HG02678 (cell line): ENCODE data around the gene MEF2D.

Source experiments
- ATAC-seq: cut with Tn5 transposase; IDR thresholded peaks from one replicate; pipeline ENCODE4 v1.9.1; 2021; ENCODE audit warnings: mild to moderate bottlenecking, moderate library complexity; ENCODE audit not compliant: unreplicated experiment

MEF2D gene

DNA sequence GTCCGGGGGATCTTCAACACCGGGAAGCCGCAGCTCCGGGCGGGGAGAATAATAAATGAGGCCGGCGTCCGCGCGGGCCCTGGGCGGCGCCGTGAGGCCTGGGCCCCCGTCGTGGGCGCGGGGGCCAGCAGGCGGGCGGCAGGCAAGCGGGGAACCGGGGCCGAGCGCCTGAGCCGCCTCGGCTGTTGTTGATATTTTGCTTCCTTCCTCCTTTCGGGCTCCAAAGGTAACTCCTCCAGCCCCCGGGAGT lies at the start of gene MEF2D:
TSS of gene MEF2D (minus strand) at position 233 of the 250 bp plus-strand sequence. CDS start 17,483 bp downstream, outside the sequence.
- no peak for ATAC-seq

GRCh38 chr1:156550346-156550745 lies 49.8 kb upstream of the MEF2D start:
- ATAC-seq, result no peak

- no peak for ATAC-seq
Measured at GRCh38 chr1:156549831-156550230, 49.3 kb upstream of the MEF2D start.

DNA sequence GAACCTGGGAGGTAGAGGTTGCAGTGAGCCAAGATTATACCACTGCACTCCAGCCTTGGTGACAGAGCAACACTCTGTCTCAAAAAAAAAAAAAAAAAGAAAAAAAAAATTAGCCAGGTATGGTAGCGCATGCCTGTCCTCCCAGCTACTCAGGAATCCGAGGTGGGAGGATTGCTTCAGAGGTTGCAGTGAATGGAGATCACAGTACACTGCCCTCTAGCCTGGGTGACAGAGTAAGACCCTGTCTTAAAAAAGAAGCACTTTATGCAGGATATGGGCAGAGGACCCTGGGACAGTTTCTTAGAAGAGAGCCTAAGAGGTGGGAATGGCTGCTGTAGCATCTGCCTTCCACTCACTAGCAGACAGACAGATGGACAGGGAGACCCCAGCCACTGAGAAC lies 48.8 kb upstream of the MEF2D start:
- no peak for ATAC-seq

- ATAC-seq, result no peak
Measured at GRCh38 chr1:156547982-156548381, 47.4 kb upstream of the MEF2D start.

- ATAC-seq, result no peak
Measured at GRCh38 chr1:156547434-156547833, 46.9 kb upstream of the MEF2D start.

GRCh38 chr1:156546267-156546666 lies 45.7 kb upstream of the MEF2D start:
- no peak for ATAC-seq

- ATAC-seq, result no peak
Measured at GRCh38 chr1:156544592-156545102, 44.1 kb upstream of the MEF2D start.

DNA sequence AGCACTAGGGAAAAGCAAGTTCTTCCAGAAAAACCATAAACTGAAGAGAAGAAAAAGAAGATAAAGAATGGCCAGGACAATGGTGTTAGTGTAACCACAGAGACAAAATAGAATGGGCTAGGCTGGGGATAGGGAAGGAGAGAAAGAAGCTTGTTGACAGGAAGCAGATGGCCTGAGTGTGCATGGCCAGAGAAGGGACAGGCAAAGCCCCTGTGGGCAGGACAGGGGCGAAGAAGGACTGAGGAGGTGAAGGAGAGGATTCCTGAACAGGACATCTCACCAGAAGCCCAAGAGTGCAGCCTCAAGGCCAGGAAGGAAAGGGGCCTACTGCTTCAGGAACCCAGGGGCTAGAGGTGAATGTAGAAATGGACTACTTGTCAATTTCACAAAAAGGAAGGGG lies 42.5 kb upstream of the MEF2D start:
- ATAC-seq, result no peak

DNA sequence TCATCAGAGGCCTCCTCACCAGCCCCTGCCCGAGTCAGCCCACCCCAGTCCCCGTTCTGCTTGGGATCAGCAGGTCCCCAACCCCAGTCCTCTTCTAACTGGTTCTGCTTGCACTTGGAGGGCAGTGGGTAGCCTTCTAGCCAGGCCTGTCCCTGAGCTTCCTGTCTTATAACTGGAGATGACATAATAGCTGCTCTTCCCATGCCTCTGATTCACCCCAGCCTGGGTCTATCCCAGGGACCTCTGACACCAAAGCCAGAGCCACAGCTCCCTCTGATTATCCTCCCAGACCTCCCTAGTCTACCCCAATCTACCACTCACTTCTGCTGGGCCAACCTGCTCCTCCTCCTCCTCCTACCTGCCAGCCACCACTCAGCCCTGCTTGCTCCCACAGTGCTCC lies 40.4 kb upstream of the MEF2D start:
- ATAC-seq, result no peak

DNA sequence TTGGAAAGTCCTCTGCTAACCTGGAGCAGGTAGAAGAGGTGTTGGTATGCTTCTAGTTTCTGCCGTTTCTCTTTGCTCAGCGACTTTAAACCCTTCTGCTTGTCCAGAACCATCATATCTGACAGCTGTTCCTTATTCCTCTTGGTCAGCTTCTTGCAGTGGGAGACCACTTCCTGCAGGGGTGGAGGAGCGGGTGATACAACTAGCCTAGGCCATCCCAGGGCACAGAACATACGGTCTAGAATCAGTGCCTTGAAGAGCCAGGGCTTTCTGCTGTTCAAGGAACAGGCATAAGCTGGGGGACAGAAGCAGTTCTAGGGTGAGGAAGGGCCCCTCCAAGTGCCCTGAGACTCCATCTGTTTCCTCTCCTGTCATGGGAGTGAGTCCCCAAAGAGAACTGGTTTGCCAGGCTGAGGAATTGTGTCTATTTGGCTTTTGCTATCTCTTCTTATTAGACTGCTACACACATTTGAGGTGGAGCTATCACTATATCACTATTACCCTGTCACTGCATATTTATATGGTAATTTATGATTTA lies 39.3 kb upstream of the MEF2D start:
- ATAC-seq, result no peak

DNA sequence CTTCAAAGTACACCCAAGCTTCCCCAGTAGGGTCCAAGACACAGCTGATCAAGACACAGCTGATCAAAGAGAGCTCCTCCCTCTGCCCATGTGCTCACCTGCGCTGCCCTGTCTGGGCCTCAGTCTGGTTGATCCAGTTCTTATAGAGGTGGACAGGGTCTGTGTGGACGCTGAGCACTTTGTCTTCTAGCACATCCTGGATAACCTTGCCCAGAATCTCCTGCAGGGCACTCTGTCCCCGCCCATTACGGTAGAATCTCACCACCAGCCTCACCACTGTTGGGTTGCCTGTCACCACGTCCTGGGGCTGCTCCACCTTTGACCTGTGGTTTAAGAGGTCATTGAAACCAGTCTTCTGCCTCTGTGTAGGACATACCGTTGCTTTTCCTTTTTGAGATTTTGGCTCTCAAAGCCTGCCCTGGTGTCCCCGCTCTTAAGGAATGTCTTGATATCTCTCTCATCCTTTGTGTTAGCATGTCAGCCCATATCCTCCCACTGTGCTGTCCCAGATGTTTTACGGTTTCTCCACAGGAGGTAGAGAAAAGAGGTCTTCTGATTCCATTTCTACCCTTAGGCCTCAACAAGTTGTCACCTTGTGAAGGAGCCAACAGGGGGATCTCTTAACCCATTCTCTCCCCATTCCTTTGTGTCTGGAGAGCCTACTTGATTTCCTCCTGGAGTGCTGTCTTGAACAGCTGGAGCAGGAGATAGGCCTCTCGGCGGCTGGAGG lies 38.3 kb upstream of the MEF2D start:
- ATAC-seq, result no peak

DNA sequence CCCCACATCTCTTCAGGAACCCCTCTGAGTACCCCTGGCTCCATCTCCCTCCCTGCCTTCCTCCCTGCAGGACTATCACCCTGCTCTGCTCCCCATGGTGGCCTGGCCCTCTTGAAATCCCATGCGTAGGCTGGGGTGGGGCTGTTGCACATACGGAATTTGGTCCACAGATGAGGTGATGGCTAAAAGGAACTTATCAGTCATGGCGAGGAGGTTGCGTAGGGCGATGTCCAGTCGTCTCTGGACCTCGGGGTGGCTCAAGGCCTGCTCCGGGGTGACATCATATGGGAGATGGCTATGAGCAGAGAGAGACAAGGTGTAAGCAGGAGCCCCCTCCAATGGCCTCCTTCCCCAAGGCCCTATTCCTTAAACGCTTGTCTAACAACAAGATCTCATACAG lies 36.5 kb upstream of the MEF2D start:
- ATAC-seq, result no peak

DNA sequence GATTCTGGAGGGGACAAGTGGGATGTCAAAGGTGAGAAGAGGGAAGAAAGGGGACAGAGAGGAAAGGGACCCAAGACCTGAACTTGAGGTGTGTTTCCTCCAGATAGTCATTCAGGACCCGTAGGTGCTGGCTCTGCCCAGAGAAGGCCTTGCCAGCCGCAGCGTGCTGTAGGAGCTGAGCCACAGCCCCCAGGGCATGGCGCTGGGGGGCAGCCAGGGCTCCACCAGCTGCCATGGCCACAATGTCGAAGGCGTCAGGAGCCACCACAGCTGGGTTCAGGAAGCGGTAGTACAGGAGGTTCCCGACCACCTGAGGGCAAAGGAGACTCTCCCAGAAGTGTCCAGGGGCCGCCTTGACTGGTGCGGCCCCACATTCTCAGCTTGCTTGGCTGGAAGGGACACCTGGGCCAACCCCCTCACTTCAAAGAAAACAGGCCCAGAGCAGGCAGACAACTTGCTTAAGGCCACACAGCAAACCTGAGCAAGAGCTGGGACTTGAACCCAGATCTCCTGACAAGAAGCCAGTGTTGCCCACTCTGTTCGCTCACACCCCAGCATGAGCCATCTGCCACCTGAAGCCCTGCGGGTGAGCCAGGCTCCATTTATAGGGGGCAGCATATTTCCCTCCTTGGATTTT lies 34.0 kb upstream of the MEF2D start:
- no peak for ATAC-seq

DNA sequence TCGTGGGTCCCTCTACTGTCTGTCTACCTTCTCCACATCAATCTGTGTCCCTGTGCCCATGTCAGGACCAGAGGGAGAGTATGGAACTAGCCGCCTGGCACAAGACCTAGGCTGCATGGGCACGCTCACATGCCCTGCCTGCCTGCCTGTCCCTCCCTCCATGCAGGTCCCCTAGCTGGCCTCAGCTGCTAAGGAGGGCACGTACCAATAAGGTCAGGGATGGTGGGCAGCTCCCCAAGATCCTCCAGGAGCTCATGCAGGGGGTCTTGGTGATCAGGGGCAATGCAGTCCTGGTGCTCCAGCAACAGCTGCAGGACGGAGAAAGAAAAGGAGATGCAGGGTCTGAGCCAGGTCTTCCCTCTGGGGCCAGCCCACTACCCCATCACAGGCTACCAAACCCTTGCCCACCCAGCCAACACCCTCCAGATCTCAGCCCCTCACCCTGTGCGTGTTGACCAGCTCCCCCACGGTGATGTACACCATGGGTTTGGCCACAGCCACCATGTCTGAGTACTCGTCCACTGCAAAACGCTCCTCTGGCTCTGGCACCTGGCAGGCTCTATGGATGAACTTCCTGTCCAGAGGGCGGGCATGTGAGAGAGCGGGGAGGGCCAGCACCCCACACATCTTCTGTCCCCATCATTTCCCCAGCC lies 33.1 kb upstream of the MEF2D start:
- no peak for ATAC-seq

GRCh38 chr1:156532374-156532773 lies 31.8 kb upstream of the MEF2D start:
- ATAC-seq, result no peak

GRCh38 chr1:156530006-156530405 lies 29.4 kb upstream of the MEF2D start:
- ATAC-seq, result no peak

DNA sequence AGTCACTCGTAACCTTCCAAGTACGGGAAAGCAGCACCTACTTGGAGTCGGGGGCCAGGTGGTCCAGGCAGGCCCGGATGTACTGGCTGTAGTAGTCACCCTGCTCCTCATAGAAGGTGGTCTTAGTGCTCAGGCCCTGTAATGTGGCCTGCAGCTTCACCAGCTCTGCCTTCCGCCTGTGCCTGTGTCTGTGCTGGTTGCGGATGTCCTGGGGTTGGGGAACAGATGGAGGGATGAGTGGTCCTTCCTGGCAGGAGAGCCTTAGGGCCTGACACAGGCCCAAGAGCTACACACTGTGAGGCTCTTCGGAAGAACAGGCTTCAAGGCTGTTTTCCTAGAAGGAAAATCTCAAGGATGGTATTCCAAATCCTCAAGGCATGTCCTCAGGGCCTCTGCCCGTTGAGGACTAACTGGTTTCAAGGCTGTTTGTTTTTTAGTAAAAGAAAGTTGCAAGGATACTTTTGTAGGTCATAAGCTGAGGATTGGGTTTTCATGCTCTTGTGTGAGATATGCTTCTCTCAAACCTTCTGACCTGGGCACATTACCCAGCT lies 28.4 kb upstream of the MEF2D start:
- ATAC-seq, result no peak

- ATAC-seq, result no peak
Measured at GRCh38 chr1:156528231-156528630, 27.7 kb upstream of the MEF2D start.

GRCh38 chr1:156527584-156527983 lies 27.0 kb upstream of the MEF2D start:
- ATAC-seq, result no peak

- ATAC-seq, result no peak
Measured at GRCh38 chr1:156525856-156526489, 25.4 kb upstream of the MEF2D start.
